ENCODE data around the gene P2RY11.

P2RY11 gene

DNA sequence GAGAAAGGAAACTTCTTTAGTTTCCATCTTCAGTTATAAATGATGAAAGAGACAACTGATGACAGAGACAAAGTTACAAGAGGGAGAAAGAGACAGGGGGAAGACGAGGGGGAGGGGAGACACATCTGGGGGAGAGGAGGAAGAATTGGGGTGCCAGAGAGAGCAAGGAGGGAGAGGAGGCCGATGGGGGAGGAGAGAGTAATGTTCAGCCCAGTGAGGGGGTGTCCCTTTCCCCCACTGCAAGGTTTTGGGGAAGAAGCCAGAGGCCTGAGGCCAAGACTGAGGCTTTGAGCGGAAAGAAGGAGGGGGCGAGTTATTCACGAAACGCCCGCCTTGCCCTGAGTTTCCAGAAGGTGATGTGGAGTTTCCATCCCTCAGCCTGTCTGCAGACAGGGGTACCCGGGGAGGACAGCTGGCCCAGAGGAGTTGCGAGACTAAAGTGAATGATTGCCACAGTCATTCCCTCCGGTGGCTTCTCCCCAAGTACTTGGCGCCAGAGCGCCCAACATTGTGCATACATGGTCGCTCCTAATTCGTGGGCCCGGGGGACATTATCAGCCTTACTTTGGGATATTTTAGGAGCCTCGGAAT is 5.9 kb upstream of the P2RY11 start:
- ATAC-seq: peak; percentile 54
- Mint-ChIP-seq H3K9me3 (no peaks in the 10 kb centered on the region), H3K27ac (peak overlapping the region; percentile 99), H3K27me3 (no peaks in the 10 kb centered on the region), H3K36me3 (peaks cover 37% of the 10 kb centered on the region), H3K4me3 (peak overlapping the region; percentile 73), H3K4me1 (peaks cover 81% of the 10 kb centered on the region)

- H3K27ac Mint-ChIP-seq: peak within 1 kb of the TSS; percentile 99
- H3K27me3 Mint-ChIP-seq: no peaks in the 10 kb centered on the region
- no peaks in the 10 kb centered on the region for H3K9me3 Mint-ChIP-seq
- peaks cover 41% of the 10 kb centered on the region for H3K36me3 Mint-ChIP-seq
- peak within 1 kb of the TSS; percentile 73 for H3K4me3 Mint-ChIP-seq
- ATAC-seq: peak; percentile 72
- H3K4me1 Mint-ChIP-seq: peaks cover 81% of the 10 kb centered on the region
These were observed 5.2 kb upstream of the P2RY11 start, which contains the start of gene PPAN for GRCh38 chr19:10106100-10106936. TSS of gene PPAN (plus strand) at chr19:10106362. CDS start at chr19:10106395, 33 bp downstream.

DNA sequence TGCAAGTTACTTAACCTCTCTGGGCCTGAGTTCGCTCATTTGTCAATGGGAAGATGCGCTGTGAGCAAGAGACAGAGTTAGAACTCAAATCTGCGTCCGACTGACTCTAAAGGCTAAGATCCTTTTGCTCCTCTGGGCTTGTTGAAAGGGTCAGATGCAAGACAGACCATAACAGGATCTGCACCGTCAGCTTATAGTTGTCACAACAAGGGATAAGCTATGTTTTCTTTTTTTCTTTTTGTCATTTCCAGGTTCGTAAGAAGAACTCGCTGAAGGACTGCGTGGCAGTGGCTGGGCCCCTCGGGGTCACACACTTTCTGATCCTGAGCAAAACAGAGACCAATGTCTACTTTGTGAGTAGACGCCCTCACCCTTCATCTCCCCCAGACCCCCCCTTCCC is 4.2 kb upstream of the P2RY11 start:
- ATAC-seq: no peak
- Mint-ChIP-seq H3K36me3 (peaks cover 50% of the 10 kb centered on the region), H3K4me1 (peaks cover 82% of the 10 kb centered on the region), H3K27ac (peak overlapping the region; percentile 99), H3K27me3 (no peaks in the 10 kb centered on the region), H3K9me3 (no peaks in the 10 kb centered on the region), H3K4me3 (peak overlapping the region; percentile 73)

- Mint-ChIP-seq H3K36me3 (peaks cover 57% of the 10 kb centered on the region), H3K9me3 (no peaks in the 10 kb centered on the region), H3K27ac (no peak overlapping the region), H3K4me3 (peak overlapping the region; percentile 73), H3K27me3 (no peaks in the 10 kb centered on the region), H3K4me1 (peaks cover 82% of the 10 kb centered on the region)
- no peak for ATAC-seq
These were observed 3.6 kb upstream of the P2RY11 start for GRCh38 chr19:10107817-10108367.

DNA sequence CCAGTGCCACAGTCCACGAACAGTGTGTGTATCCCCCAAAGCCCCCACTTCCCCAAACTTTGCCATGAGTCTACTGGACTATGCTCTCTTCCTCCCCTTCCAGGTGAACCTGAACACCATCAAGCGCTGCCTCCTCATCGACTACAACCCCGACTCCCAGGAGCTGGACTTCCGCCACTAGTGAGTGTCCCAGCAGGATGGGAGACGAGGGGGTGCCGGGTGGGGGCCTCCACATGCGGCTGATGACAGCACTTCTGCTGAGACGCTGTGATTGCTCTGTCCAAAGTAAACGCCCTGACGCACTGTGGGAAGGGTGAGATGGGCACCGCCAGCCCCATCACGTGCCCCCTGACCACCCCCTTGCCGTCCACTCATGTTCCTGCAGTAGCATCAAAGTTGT is 2.0 kb upstream of the P2RY11 start:
- peak overlapping the region; percentile 56 for H3K4me3 Mint-ChIP-seq
- peaks cover 72% of the 10 kb centered on the region for H3K36me3 Mint-ChIP-seq
- no peaks in the 10 kb centered on the region for H3K27me3 Mint-ChIP-seq
- peaks cover 87% of the 10 kb centered on the region for H3K4me1 Mint-ChIP-seq
- peak overlapping the region; percentile 91 for H3K27ac Mint-ChIP-seq
- H3K9me3 Mint-ChIP-seq: no peaks in the 10 kb centered on the region
- ATAC-seq: no peak

GRCh38 chr19:10110076-10110971 is 1.2 kb upstream of the P2RY11 start:
- Mint-ChIP-seq H3K27me3 (no peaks in the 10 kb centered on the region), H3K4me3 (peak overlapping the region; percentile 86), H3K36me3 (peaks cover 80% of the 10 kb centered on the region), H3K27ac (peak overlapping the region; percentile 91), H3K9me3 (no peaks in the 10 kb centered on the region), H3K4me1 (peaks cover 84% of the 10 kb centered on the region)
- no peak for ATAC-seq

DNA sequence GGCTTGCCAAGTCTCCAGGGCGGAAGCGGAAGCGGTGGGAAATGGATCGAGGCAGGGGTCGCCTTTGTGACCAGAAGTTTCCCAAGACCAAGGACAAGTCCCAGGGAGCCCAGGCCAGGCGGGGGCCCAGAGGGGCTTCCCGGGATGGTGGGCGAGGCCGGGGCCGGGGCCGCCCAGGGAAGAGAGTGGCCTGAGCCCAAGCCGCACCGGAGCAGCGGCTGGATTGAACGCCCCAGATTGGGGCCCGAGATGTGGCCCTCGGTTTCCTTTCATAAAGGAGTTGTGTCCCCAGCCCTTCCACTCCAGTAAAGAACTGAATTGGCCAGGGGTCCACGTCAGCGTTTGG is 548 bp upstream of the P2RY11 start:
- ATAC-seq: no peak
- Mint-ChIP-seq H3K4me1 (peaks cover 80% of the 10 kb centered on the region), H3K36me3 (peaks cover 86% of the 10 kb centered on the region)

DNA sequence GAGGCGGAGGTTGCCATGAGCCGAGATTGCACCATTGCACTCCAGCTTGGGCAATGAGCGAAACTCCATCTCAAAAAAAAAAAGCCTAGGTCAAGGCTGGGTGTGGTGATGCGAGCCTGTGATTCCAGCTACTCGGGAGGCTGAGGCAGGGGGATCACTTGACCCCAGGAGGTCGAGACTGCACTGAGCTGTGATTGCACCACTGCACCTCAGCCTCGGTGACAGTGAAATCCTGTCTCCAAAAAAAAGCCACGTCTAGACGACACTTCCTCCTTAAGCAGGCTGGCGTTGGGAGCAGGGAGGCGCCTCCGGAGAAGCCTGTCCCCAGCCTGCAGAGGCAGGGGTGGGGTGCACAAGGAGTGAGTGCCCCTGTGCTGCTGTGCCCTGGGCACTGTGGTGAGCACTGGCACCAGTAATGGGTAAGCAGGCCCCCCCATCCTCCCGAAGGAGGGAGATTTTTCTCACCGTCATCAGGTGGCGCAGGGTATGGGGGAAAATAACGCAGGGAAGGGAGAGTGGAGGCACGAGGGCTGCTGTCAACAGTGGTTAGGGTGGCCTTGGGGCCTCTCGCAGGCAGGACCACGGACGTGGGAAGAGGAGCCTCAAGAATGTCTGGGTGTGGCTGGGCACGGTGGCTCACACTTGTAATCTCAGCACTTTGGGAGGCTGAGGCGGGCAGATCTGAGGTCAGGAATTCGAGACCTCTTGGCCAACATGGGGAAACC is 706 bp downstream of the P2RY11 start:
- Mint-ChIP-seq H3K36me3 (peaks cover 92% of the 10 kb centered on the region), H3K27me3 (no peaks in the 10 kb centered on the region), H3K27ac (peak overlapping the region; percentile 91), H3K4me3 (peak overlapping the region; percentile 86), H3K9me3 (no peaks in the 10 kb centered on the region), H3K4me1 (peaks cover 84% of the 10 kb centered on the region)
- peak; percentile 14 for ATAC-seq

More for the DNA sequence above, 548 bp upstream of the P2RY11 start:
- no peaks in the 10 kb centered on the region for H3K27me3 Mint-ChIP-seq
- no peaks in the 10 kb centered on the region for H3K9me3 Mint-ChIP-seq
- peak overlapping the region; percentile 86 for H3K4me3 Mint-ChIP-seq
- peak overlapping the region; percentile 91 for H3K27ac Mint-ChIP-seq

- Mint-ChIP-seq H3K36me3 (peaks cover 83% of the 10 kb centered on the region), H3K27me3 (no peaks in the 10 kb centered on the region), H3K27ac (peak overlapping the region; percentile 91), H3K9me3 (no peaks in the 10 kb centered on the region), H3K4me3 (peak overlapping the region; percentile 86), H3K4me1 (peaks cover 75% of the 10 kb centered on the region)
- ATAC-seq: peak; percentile 50
These were observed 1.6 kb downstream of the P2RY11 start for GRCh38 chr19:10112895-10113591.

DNA sequence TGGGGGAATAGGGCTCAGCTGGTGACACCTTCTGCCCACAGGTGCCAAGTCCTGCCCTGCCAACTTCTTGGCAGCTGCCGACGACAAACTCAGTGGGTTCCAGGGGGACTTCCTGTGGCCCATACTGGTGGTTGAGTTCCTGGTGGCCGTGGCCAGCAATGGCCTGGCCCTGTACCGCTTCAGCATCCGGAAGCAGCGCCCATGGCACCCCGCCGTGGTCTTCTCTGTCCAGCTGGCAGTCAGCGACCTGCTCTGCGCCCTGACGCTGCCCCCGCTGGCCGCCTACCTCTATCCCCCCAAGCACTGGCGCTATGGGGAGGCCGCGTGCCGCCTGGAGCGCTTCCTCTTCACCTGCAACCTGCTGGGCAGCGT is 2.1 kb downstream of the P2RY11 start:
- H3K27me3 Mint-ChIP-seq: no peaks in the 10 kb centered on the region
- peaks cover 82% of the 10 kb centered on the region for H3K36me3 Mint-ChIP-seq
- H3K4me1 Mint-ChIP-seq: peaks cover 73% of the 10 kb centered on the region
- peak overlapping the region; percentile 86 for H3K4me3 Mint-ChIP-seq
- H3K27ac Mint-ChIP-seq: peak overlapping the region; percentile 91
- no peak for ATAC-seq
- H3K9me3 Mint-ChIP-seq: no peaks in the 10 kb centered on the region

- no peak for ATAC-seq
- H3K27me3 Mint-ChIP-seq: no peaks in the 10 kb centered on the region
- peaks cover 84% of the 10 kb centered on the region for H3K36me3 Mint-ChIP-seq
- peak overlapping the region; percentile 91 for H3K27ac Mint-ChIP-seq
- H3K4me3 Mint-ChIP-seq: peak overlapping the region; percentile 86
- peaks cover 76% of the 10 kb centered on the region for H3K4me1 Mint-ChIP-seq
- no peaks in the 10 kb centered on the region for H3K9me3 Mint-ChIP-seq
These were observed 2.6 kb downstream of the P2RY11 start for GRCh38 chr19:10113964-10114650.

- H3K27ac Mint-ChIP-seq: peak overlapping the region; percentile 91
- H3K27me3 Mint-ChIP-seq: no peaks in the 10 kb centered on the region
- H3K9me3 Mint-ChIP-seq: no peaks in the 10 kb centered on the region
- peak overlapping the region; percentile 60 for H3K4me3 Mint-ChIP-seq
- no peak for ATAC-seq
- H3K4me1 Mint-ChIP-seq: peaks cover 75% of the 10 kb centered on the region
- H3K36me3 Mint-ChIP-seq: peaks cover 80% of the 10 kb centered on the region
These were observed 3.3 kb downstream of the P2RY11 start for GRCh38 chr19:10114651-10115391.

Measured in stimulated activated memory B cell treated with anti-CD40 and anti-IgM and Interleukin-4, amounts not matched to agents 10 μg/mL and 1 μg/mL and 100 μg/mL, for 72 hours (primary cell).